IMR-90 (cell line): ENCODE results near the gene RALGPS2.

Source experiments
- BHLHE40 ChIP-seq: fragments of 150-350 bp; IDR thresholded peaks from 2 replicates; pipeline ENCODE4 v1.6.1; 2016; ENCODE audit warnings: mild to moderate bottlenecking, low read depth, low read length
- MAFK ChIP-seq: IDR thresholded peaks from 2 replicates; pipeline ENCODE4 v1.6.1; 2012; ENCODE audit warnings: low read depth, low read length, improper control_type of control experiment
- MAZ ChIP-seq: IDR thresholded peaks from 2 replicates; pipeline ENCODE4 v1.6.1; 2012; ENCODE audit warnings: low read depth, mild to moderate bottlenecking, low read length, improper control_type of control experiment, moderate library complexity, borderline replicate concordance
- POLR2A ChIP-seq: IDR thresholded peaks from 2 replicates; pipeline ENCODE4 v1.6.1; 2012; ENCODE audit warnings: mild to moderate bottlenecking, low read depth, low read length
- SMC3 ChIP-seq: fragments of 150-350 bp; IDR thresholded peaks from 2 replicates; pipeline ENCODE4 v1.6.1; 2016; ENCODE audit warnings: low read depth, mild to moderate bottlenecking, antibody characterized with exemption, low read length, moderate library complexity
- TF ChIP-seq, protein P1 (sequence below): conservative IDR thresholded peaks from 2 replicates; pipeline ENCODE4 v1.5.1; 2012; ENCODE audit warnings: mild to moderate bottlenecking, low read depth, low read length, improper control_type of control experiment

- TF ChIP-seq, protein P1, sequence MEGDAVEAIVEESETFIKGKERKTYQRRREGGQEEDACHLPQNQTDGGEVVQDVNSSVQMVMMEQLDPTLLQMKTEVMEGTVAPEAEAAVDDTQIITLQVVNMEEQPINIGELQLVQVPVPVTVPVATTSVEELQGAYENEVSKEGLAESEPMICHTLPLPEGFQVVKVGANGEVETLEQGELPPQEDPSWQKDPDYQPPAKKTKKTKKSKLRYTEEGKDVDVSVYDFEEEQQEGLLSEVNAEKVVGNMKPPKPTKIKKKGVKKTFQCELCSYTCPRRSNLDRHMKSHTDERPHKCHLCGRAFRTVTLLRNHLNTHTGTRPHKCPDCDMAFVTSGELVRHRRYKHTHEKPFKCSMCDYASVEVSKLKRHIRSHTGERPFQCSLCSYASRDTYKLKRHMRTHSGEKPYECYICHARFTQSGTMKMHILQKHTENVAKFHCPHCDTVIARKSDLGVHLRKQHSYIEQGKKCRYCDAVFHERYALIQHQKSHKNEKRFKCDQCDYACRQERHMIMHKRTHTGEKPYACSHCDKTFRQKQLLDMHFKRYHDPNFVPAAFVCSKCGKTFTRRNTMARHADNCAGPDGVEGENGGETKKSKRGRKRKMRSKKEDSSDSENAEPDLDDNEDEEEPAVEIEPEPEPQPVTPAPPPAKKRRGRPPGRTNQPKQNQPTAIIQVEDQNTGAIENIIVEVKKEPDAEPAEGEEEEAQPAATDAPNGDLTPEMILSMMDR: no peak
- TF ChIP-seq POLR2A (no peak), MAZ (no peak), SMC3 (no peak), BHLHE40 (no peak), MAFK (no peak)
Measured at GRCh38 chr1:178899402-178899801, 174.4 kb downstream of the RALGPS2 start.
